Smooth muscle cell (in vitro differentiated cells): ENCODE data around the gene MAGI1. TPM values are rescaled to one million over a fixed set of nuclear protein-coding genes. Genes with fewer than 3 reads are reported as not detected.

Source experiments
- DNase-seq: peaks from one replicate; lab custom pipeline; 2025; ENCODE audit not compliant: unreplicated experiment; lab: John Stamatoyannopoulos, UW
- H2AFZ ChIP-seq: fragments of 200-600 bp; sonication (generic); 2 replicates; pipeline ENCODE4 v1.6.0; 2016; ENCODE audit warnings: antibody characterized with exemption, low read depth, mild to moderate bottlenecking
- H3F3A ChIP-seq: fragments of 200-600 bp; sonication (generic); 2 replicates; pipeline ENCODE4 v1.6.0; 2017; ENCODE audit warnings: antibody characterized with exemption, low read depth
- H3K27ac ChIP-seq: fragments of 200-600 bp; sonication (generic); 2 replicates; pipeline ENCODE4 v1.5.1; 2016; ENCODE audit warnings: low read depth, mild to moderate bottlenecking
- H3K27me3 ChIP-seq: fragments of 200-600 bp; sonication (generic); 2 replicates; pipeline ENCODE4 v1.6.1; 2016; ENCODE audit warnings: low read depth, mild to moderate bottlenecking
- H3K36me3 ChIP-seq: fragments of 200-600 bp; sonication (generic); 2 replicates; pipeline ENCODE4 v1.5.1; 2016; ENCODE audit warnings: low read depth
- H3K4me1 ChIP-seq: fragments of 200-600 bp; sonication (generic); 2 replicates; pipeline ENCODE4 v1.5.1; 2016; ENCODE audit warnings: low read depth
- H3K4me2 ChIP-seq: fragments of 200-600 bp; sonication (generic); 2 replicates; pipeline ENCODE4 v1.6.0; 2016; ENCODE audit warnings: mild to moderate bottlenecking
- H3K4me3 ChIP-seq: fragments of 200-600 bp; sonication (generic); 2 replicates; pipeline ENCODE4 v1.5.1; 2016; ENCODE audit warnings: mild to moderate bottlenecking
- H3K79me2 ChIP-seq: fragments of 200-600 bp; sonication (generic); 2 replicates; pipeline ENCODE4 v1.6.0; 2016; ENCODE audit warnings: low read depth, mild to moderate bottlenecking
- H3K9ac ChIP-seq: fragments of 200-600 bp; sonication (generic); 2 replicates; pipeline ENCODE4 v1.6.0; 2016; ENCODE audit warnings: low read depth
- H3K9me3 ChIP-seq: fragments of 200-600 bp; sonication (generic); replicated peaks from 2 replicates; pipeline ENCODE4 v1.5.1; 2016; ENCODE audit warnings: low read depth
- H4K20me1 ChIP-seq: fragments of 200-600 bp; sonication (generic); 2 replicates; pipeline ENCODE4 v1.6.0; 2016; ENCODE audit warnings: low read depth
- WGBS: methylation state at CpG from one replicate; pipeline ENCODE4 v1.1.7; 2016; ENCODE audit warnings: low lambda C conversion rate; 5-methylcytosine and 5-hydroxymethylcytosine counted together
- polyA plus RNA-seq: library from polyadenylated mRNA; unstranded; fragments of >200 nt; fragmentation: Nextera tagmentation; extraction: Ambion mirVana; gene quantifications from 2 replicates; pipeline ENCODE4 v1.2.1, GENCODE V29; 2016
- total RNA-seq: library from RNA; depleted of rRNA; stranded (reverse); fragments of >200 nt; gene quantifications from 2 replicates; pipeline ENCODE4 v1.2.3, GENCODE V29; 2014
- TF ChIP-seq, protein P1 (sequence below): fragments of 200-600 bp; sonication (generic); IDR thresholded peaks from 2 replicates; pipeline ENCODE4 v1.5.1; 2017; ENCODE audit warnings: borderline replicate concordance, mild to moderate bottlenecking, antibody characterized with exemption; ENCODE audit not compliant: insufficient read depth, poor library complexity, severe bottlenecking

Gene MAGI1
- total and polyA plus RNA-seq, 2 experiments from 2014 or later = 9.9 to 23.3 TPM

DNA sequence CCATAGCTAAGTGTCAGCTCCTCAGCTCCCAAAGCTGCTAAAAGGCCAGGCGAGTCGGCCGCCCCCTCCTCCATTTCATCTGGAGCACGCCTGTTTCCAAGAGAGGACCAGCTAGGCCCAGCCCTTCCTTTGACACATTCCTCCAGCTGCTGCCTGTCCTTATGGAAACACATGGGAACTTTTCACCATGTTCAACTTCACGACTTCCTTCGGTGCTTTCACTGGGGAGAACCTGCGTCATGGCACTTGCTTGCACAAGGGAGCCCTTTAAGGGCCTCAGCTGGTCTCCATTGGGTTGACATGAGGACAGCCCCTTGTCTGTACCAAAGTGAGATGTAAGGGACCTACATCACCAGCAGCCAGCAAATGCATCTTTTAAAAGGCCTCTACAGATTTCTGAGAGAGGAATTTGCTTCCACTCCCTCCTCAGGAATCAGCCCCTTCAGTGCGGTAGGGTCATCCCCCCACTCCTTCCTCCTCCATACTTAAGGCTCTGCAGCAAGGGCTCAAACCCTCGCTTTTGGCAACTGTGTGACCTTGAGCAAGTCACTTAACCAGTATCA, 2.1 kb downstream of the MAGI1 start:
- Histone ChIP-seq H3K27me3 (no peaks in the 10 kb centered on the region), H2AFZ (no peak overlapping the region), H3K36me3 (no peaks in the 10 kb centered on the region), H3K27ac (peak overlapping the region; percentile 32), H3K4me3 (peak overlapping the region; percentile 91), H3K4me2 (peak overlapping the region; percentile 92), H3K9ac (no peak overlapping the region), H3K9me3 (no peaks in the 10 kb centered on the region), H4K20me1 (peaks cover 45% of the 10 kb centered on the region), H3K4me1 (peaks cover 24% of the 10 kb centered on the region), H3K79me2 (peaks cover 50% of the 10 kb centered on the region), H3F3A (peaks cover 12% of the 10 kb centered on the region)
- TF ChIP-seq, protein P1, sequence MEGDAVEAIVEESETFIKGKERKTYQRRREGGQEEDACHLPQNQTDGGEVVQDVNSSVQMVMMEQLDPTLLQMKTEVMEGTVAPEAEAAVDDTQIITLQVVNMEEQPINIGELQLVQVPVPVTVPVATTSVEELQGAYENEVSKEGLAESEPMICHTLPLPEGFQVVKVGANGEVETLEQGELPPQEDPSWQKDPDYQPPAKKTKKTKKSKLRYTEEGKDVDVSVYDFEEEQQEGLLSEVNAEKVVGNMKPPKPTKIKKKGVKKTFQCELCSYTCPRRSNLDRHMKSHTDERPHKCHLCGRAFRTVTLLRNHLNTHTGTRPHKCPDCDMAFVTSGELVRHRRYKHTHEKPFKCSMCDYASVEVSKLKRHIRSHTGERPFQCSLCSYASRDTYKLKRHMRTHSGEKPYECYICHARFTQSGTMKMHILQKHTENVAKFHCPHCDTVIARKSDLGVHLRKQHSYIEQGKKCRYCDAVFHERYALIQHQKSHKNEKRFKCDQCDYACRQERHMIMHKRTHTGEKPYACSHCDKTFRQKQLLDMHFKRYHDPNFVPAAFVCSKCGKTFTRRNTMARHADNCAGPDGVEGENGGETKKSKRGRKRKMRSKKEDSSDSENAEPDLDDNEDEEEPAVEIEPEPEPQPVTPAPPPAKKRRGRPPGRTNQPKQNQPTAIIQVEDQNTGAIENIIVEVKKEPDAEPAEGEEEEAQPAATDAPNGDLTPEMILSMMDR = no peak
- DNase-seq = no peak
- WGBS = 31% methylated on average over 9 of the region's 9 CpGs

DNA sequence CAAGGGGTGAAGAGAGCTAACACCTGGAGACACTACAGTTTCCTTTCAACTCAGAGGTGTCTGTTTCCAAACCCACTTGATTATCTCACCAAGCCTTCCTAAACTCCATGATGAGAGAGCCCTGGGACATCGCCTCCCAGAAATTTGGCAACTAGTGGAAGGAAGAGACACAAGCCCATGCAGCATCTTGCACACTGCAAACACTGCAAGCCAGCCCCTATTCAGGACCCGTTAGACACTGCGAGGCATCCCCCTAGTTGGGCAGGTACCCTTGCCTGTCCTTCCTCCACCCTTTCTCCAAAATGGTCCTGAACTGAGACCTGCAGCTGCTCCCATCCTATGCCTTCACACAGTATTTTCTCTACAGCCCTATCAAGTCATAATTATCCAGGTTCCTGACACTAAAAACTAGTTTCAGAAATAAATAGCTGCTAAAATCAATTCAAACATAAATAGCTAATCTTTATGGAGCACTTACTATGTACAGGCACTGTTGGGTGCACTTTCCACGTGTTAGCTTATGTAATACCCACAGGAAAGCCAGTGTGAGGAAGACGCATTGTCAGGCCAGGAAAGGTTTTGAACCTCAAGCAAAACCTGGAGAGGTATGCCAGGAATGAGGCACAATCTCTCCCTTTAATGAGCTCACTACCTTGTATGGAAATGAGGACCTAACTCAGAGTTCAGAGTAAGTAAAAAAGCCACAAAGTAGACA, 2.8 kb downstream of the MAGI1 start:
- Histone ChIP-seq H4K20me1 (peaks cover 53% of the 10 kb centered on the region), H3K79me2 (peaks cover 57% of the 10 kb centered on the region), H3K4me3 (peak overlapping the region; percentile 91), H3K27me3 (no peaks in the 10 kb centered on the region), H3K9me3 (no peaks in the 10 kb centered on the region), H3K36me3 (no peaks in the 10 kb centered on the region), H3K9ac (no peak overlapping the region), H3K4me1 (peaks cover 24% of the 10 kb centered on the region), H3K27ac (no peak overlapping the region), H3F3A (peaks cover 12% of the 10 kb centered on the region), H2AFZ (no peak overlapping the region), H3K4me2 (peak overlapping the region; percentile 92)
- 49% methylated on average over 5 of the region's 5 CpGs for WGBS
- TF ChIP-seq, protein P1 = no peak
- no peak for DNase-seq

DNA sequence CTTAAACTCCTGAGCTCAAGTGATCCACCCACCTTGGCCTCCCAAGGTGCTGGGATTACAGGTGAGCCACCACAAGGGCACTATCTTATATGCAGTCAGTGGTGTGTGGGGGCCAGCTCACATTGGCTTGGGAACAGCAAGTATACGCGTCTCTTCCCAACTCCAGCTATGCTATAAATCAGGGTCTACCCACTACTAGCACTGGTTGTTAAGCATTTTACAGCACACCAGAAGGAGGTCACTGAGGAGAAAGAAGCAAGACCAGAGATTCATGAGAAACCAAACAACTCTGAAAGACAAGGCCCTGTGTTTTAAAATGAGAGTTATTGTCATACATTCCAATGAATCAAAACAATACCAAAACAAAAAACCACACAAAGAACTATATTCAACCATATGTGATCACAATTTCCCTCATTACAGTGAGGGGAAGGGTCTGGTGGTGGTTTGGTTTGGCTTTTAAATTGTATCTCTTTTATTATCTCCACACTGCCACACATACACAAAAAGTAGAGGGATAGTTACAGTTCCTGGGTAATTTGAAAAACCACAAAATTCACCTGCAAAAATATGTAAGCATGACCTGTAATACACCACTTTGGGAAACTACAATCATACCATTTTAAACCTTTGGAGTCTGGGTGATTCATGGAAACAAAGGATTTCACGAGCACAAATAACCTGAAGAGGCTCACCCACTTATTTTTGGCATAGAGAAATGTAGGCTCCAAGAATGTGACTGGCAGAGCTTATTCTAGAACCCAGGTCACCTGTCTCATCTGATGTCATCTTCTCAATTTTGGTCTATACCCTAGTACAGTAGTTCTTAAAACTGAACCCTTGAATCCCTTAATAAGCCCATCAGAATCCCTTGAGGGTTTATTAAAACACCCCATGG, 5.2 kb downstream of the MAGI1 start:
- TF ChIP-seq, protein P1 = no peak
- H3K36me3 ChIP-seq = no peaks in the 10 kb centered on the region

More for the DNA sequence above, 5.2 kb downstream of the MAGI1 start:
- WGBS = 67% methylated on average over 3 of the region's 3 CpGs
- H3K9me3 ChIP-seq = no peaks in the 10 kb centered on the region
- no peak overlapping the region for H2AFZ ChIP-seq
- H3K4me2 ChIP-seq = no peak overlapping the region
- no peak overlapping the region for H3K4me3 ChIP-seq
- peaks cover 65% of the 10 kb centered on the region for H3K79me2 ChIP-seq
- no peaks in the 10 kb centered on the region for H3K27me3 ChIP-seq
- peaks cover 76% of the 10 kb centered on the region for H4K20me1 ChIP-seq
- H3K9ac ChIP-seq = no peak overlapping the region
- no peaks in the 10 kb centered on the region for H3F3A ChIP-seq
- no peak overlapping the region for H3K27ac ChIP-seq
- peaks cover 18% of the 10 kb centered on the region for H3K4me1 ChIP-seq
- DNase-seq = no peak
